NOMO-1 treated with dmso at 0.1 percent for 144 hours (cell line): ENCODE data around the gene IQSEC3.
A peak's percentile ranks its signal among the peaks of the same experiment; 100 is the strongest.
"Not testable (repeated sequence)": the region's sequence is repeated elsewhere in the genome, so short reads cannot be mapped to it uniquely, and the experiment has no call there.

Source experiments
- DNase-seq: peaks from one replicate; lab custom pipeline; 2025; ENCODE audit not compliant: unreplicated experiment; lab: John Stamatoyannopoulos, UW

IQSEC3 gene

DNA sequence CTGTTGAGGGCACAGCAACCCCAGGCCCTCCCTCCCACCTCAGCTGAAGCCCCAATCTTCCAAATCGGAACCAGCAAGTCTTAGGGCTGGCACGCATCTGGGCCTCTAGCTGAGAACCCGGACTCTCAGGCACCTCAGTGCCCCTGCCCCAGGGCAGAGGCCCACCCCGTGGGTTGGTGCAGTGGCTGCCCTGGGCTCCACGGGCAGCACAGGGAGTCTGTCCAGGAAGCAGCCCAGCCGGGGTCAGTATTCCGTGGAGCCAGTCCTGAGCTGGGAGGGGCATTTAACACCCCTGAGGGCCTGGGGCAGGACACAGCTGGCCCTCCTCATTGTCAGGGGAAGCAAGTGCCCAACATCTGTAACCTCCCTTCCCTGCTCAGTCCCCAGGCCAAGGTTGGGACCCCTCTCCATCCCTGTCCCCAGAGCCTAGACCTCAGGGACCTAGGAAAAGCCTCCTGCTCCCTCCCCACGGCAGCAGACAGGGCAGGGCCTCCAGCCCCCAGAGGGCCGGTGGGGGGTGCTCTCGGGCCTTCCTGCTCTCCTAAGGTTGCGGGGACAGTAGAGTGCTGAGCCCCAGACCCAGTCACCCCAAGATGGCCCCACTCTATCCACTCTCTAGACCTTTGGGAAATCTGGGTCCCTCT, 110.9 kb downstream of the IQSEC3 start:
- no peak for DNase-seq

DNA sequence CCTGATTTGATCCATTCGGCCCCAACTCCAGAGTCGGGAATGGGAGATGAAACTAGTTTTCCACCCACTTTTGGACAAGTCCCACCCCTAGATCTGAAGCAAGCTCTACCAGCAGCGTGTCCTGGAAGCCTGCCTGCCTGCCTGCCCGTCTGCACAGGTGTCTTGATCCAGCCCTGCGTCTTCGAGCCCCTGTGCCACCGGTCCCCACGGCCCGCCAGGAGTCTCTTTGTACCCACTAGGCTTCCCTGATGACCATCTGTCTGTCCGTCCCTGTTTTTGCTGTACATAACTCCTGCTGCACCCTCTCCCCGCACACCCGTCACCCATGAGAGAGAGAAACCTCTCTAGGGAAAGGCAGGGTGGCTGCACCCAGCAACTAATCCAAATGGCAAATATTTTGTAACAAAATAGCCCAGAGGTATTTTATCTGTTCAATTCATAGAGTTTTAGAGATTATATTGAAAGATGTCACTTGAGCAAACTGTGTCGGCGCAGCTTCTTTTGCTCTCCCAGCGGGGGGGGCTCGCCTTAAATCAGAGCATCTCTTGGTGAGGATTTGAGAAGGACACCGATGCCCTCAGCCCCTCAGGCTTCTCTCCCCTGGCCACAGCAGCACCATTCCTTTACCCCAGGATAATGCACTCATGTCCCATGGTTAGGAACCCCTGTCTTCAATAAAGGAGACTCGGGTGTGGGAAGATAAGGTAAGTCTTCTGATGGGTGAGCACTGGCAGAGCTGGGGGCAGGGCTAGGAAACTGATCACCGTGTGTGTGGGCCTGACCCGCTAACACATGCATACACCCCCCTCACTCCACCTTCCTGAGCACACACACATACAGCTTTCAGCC, 111.6 kb downstream of the IQSEC3 start:
- DNase-seq, result no peak

DNA sequence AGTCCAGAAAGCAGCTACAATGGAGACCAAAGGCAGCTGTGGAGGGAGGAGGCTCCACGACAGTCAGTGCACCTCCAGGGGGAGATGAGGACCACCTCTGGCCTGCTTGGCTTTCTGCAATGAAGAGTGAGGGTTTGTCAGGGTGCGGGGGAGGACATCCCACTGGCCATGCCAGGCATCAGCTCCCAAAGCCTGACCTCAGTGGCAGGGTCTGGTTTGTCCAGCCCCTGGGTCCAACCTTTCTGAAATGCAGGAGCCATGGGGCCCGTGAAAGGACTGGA, 112.2 kb downstream of the IQSEC3 start:
- DNase-seq, result no peak

- no peak for DNase-seq
Measured at GRCh38 chr12:179131-179884, 112.7 kb downstream of the IQSEC3 start.

GRCh38 chr12:179885-180284, 113.3 kb downstream of the IQSEC3 start:
- DNase-seq, result no peak

- peak; percentile 94 for DNase-seq
Measured at GRCh38 chr12:180445-180844, 113.9 kb downstream of the IQSEC3 start.

DNA sequence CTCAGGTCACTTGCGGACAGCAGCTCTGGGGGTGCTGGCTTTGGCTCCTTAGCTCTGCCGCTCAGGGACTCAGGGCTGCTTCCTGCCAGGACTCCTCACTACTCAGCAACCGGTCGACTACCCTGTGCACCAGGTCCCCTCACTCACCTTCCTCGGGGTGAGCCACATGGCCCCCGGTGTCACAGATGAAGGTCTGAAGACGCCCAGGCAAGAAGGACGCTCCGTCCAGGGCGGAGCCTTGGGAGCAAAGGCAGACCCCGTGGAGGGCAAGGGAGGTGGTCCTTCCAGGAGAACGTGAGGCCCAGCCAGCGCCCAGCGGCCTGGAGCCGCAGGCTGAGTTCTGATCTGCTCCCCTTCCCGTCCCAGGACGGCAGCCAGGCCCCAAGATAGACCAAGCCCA, 115.4 kb downstream of the IQSEC3 start:
- DNase-seq, result no peak

DNA sequence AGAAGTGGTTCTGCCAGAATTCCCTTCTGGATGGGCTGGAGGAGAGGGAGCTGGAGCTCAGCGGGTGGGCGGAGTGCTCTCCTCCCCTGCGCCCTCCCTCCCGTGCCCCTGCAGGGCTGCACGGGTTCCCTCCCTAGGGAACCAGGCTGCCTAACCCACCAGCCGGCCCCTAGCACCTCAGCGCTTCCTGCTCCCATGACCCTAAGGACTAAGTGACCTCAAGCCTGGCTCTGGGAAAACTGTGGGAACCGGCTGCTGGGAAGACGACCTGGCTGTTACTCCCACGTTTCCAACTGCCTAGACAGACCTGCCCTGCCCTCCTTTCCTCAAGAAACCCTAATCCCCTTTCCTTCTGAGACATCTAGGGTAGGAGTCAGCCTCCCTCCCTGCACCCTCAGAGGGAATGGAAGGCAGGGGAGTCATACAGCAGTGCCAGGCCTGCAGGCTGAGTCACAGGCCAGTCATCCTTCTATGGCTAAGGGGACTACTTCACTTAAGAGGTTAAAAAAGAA, 115.9 kb downstream of the IQSEC3 start:
- peak; percentile 51 for DNase-seq

GRCh38 chr12:184811-185575, 118.4 kb downstream of the IQSEC3 start:
- no peak for DNase-seq

DNA sequence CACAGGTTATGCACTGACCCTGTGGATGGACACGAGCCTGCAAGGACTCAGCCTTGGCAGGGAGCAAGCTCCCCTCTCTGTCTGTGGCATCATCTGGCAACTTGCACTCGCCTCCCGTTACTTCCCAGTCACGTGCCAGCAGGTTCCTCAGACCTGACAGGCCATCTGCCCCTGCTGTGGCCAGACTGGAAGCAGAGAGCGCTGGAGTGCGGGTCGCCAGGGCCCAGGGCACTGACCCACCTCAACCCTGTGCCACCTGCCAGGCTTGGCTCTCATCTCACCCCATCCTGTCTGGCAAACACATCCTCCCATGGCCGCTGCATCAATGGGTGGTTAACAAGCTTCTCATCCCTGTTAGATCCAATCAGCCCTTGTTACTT, 119.0 kb downstream of the IQSEC3 start:
- DNase-seq, result no peak

DNA sequence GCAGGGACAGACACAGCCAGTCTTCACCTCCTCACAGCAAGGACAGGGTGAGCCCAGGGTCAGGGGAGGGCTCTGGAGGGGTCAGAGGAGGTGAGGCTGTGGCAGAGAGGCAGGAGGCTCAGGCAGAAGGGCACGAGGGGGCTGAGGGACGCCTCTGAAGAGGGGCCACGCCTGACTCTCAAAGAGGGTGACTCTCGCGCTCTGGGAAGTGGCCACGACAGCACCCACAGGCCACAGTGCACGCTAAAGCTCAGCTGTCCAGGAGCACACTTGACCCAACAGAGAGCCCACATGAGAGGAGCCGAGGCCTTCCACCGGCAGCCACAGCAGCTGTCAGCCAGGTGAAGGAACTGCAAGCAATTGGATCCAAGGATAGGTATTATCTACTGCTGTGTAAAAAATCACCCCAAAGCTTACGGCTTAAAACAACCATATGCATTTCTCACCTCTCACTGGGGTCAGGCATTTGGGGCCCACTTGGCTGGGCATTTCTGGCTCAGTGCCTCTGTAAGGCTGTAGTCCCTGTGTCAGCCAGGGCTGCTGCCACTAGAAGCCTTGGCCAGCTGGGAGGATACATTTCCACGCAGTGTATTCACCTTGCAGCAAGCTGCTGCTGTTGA, 119.5 kb downstream of the IQSEC3 start:
- DNase-seq, result no peak

GRCh38 chr12:187986-188909, 121.7 kb downstream of the IQSEC3 start:
- not testable (repeated sequence) for DNase-seq

GRCh38 chr12:188910-189621, 122.5 kb downstream of the IQSEC3 start:
- DNase-seq, result peak; percentile 70

DNA sequence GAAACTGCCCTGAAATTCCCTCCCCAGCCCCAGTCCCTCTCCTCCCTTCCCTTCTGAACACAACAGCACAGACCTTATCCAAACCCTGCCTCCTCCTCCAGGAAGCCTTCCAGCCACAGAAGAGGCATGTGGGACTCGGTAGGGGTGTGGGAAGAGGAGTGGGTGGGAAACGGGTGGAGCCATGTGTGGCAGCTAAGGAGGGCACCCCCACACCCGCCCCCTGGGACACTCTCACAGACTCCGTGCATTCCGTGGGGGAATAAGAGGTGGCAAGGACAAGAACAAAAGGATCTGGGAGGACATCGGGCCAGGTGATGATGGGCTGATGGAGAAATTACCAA, 123.0 kb downstream of the IQSEC3 start:
- no peak for DNase-seq

DNA sequence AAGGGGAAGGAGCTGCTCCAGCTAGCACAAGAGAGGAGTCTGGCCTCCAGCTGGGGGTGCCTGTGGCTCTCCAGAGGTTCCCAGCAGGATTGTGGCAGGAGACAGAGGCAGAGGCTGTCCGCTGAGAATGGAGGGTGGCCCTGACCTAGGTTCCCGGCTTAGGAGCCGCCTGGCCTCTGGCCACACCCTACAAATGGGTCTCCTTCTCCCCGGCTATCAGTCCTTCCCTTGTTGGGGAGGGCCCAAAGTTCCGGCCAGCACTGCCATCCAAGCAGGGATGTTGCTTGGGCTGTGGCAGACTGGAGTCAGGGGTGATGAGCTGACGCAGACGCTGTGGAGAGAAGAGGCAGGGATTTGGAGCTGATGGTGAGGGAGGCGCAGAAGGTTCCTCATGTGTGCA, 124.3 kb downstream of the IQSEC3 start:
- DNase-seq, result no peak

DNA sequence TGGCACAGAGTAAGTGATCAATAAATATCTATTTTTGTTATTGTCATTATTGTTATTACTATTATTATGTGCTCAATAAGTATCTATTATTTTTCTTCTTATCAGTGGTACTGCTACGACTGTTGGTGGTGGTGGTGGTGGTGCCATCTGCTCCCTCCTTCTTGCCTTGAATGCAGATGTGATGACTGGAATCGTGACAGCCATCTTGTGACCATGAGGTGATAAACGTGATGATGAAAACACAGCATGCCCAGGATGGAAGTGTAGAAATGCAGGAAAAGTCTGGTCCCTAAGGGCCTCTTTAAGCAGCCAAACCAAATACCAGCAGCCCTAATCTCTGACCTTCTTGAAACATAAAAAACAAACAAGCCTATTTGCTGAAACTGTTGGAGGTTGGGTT, 125.0 kb downstream of the IQSEC3 start:
- DNase-seq, result no peak

GRCh38 chr12:193261-193660, 126.7 kb downstream of the IQSEC3 start:
- DNase-seq, result no peak

GRCh38 chr12:194276-194675, 127.7 kb downstream of the IQSEC3 start:
- DNase-seq, result no peak

- DNase-seq, result no peak
Measured at GRCh38 chr12:195156-195555, 128.6 kb downstream of the IQSEC3 start.
